ENCODE results near the gene CSAG1.
"Not testable (repeated sequence)": the region's sequence is repeated elsewhere in the genome, so short reads cannot be mapped to it uniquely, and the experiment has no call there.

CSAG1 gene

DNA sequence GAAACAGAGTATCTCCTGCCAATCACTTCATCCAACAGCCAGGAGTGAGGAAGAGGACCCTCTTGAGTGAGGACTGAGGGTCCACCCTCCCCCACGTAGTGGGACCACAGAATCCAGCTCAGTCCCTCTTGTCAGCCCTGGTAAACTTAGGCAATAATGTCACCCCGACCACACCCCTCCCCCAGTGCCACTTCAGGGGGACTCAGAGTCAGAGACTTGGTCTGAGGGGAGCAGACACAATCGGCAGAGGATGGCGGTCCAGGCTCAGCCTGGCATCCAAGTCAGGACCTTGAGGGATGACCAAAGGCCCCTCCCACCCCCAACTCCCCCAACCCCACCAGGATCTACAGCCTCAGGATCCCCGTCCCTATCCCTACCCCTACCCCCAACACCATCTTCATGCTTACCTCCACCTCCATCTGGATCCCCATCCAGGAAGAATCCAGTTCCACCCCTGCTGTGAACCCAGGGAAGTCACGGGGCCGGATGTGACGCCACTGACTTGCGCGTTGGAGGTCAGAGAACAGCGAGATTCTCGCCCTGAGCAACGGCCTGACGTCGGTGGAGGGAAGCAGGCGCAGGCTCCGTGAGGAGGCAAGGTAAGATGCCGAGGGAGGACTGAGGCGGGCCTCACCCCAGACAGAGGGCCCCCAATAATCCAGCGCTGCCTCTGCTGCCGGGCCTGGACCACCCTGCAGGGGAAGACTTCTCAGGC, at the start of gene CSAG1, which contains the start of gene MAGEA12:
Gene CSAG1 (minus strand): TSS at position 461 of the 715 bp plus-strand sequence. CDS start 1,261 bp downstream, outside the sequence.
Gene MAGEA12 (plus strand): TSS at position 497 of the 715 bp plus-strand sequence. CDS start 2,405 bp downstream, outside the sequence.
- no peak for DNase-seq

DNA sequence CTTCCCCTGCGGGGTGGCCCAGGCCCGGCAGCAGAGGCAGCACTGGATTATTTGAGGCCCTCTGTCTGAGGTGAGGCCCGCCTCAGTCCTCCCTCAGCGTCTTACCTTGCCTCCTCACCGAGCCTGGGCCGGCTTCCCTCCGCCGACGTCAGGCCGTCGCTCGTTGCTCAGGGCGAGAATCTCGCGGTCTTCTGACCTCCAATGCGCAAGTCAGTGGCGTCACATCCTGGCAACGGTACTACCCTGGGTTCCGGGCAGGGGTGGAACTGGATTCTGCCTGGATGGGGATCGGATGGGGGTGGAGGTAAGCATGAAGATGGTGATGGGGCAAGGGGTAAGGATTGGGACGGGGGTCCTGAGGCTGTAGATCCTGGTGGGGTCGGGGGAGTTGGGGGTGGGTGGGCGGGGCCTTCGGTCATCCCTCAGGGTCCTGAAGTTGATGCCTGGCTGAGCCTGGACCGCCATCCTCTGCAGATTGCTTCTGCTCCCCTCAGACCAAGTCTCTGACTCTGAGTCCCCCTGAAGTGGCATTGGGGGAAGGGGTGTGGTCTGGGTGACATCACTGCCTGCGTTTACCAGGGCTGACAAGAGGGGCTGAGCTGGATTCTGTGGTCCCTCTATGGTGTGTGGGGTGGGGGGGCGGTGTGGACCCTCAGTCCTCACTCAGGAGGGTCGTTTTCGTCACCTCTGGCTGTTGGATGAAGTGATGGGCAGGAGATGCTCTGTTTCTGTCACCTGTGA, 36.2 kb upstream of the CSAG1 start, which contains the start of gene MAGEA6:
Gene MAGEA6 (minus strand): TSS at position 141 of the 741 bp plus-strand sequence. CDS start 2,039 bp downstream, outside the sequence.
- DNase-seq = not testable (repeated sequence)

- DNase-seq = not testable (repeated sequence)
These were observed 33.0 kb upstream of the CSAG1 start for GRCh38 chrX:152766562-152766961.

DNA sequence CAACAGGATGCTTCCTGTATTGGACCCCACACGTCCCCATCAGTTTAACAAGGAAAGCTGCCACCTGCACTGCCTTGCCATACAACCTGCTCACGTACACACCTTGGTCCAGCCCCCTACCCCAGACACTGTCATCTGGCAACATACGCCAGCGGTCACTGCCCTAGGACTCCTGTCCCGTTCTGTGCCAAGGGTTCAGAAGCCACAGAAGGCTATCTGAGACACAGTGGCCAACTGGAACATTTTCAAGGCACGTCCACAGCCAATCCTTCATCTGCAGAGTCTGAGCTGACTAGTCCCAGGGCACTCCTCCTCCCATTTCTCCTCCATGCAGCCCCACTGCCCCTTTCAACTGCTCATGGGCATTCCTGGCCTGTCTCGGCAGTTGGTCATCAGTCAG, 28.1 kb upstream of the CSAG1 start:
- DNase-seq = not testable (repeated sequence)

GRCh38 chrX:152759544-152759943, 26.0 kb upstream of the CSAG1 start:
- not testable (repeated sequence) for DNase-seq

DNA sequence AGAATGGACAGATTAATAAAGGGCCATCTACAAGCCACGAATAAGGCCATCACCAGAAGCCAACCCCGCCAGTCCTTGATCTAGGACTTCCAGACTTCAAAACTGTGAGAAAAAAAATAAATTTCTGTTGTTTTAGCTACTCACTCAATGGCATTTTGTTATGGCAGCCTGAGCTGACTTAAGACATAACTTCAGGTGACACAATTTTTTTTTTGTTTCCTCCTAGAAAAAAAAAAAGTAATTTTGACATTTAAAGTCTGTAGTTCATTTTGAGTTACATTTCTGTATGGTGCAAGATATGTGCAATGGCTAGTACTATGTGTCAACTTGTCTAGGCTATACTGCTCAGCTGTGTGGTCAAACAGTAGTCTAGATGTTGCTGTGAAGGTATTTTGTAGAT, 25.4 kb upstream of the CSAG1 start, which contains the start of gene CSAG3:
Gene CSAG3 (plus strand): TSS at position 301 of the 400 bp plus-strand sequence.
- not testable (repeated sequence) for DNase-seq

- not testable (repeated sequence) for DNase-seq
These were observed 21.4 kb upstream of the CSAG1 start for GRCh38 chrX:152754871-152755270.

- not testable (repeated sequence) for DNase-seq
These were observed 20.4 kb upstream of the CSAG1 start, which contains the start of gene MAGEA2 for GRCh38 chrX:152753686-152754650. TSS of gene MAGEA2 (minus strand) at chrX:152753842. CDS start at chrX:152751363, 2,479 bp downstream.

DNA sequence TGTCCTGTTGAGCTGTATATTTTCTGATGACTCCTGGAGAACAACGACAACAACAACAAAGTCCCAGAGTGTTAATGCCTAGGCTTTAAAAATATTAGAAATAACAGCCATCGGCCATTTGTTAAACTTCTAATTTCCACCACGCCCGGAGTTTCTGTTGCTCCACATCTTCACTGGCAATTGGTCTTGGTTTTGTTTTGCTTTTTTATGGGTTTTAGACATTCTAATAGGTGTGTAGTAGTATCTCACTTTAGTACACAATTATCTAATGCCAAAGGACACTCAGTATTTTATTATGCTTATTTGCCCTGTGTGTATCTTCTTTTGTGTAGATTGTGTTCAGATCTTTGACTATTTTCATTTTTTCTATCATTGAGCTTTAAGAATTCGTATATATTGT, 5.0 kb upstream of the CSAG1 start:
- no peak for DNase-seq

DNA sequence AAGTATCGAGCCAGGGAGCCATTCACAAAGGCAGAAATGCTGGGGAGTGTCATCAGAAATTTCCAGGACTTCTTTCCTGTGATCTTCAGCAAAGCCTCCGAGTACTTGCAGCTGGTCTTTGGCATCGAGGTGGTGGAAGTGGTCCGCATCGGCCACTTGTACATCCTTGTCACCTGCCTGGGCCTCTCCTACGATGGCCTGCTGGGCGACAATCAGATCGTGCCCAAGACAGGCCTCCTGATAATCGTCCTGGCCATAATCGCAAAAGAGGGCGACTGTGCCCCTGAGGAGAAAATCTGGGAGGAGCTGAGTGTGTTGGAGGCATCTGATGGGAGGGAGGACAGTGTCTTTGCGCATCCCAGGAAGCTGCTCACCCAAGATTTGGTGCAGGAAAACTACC, 3.0 kb upstream of the CSAG1 start:
- DNase-seq = not testable (repeated sequence)

DNA sequence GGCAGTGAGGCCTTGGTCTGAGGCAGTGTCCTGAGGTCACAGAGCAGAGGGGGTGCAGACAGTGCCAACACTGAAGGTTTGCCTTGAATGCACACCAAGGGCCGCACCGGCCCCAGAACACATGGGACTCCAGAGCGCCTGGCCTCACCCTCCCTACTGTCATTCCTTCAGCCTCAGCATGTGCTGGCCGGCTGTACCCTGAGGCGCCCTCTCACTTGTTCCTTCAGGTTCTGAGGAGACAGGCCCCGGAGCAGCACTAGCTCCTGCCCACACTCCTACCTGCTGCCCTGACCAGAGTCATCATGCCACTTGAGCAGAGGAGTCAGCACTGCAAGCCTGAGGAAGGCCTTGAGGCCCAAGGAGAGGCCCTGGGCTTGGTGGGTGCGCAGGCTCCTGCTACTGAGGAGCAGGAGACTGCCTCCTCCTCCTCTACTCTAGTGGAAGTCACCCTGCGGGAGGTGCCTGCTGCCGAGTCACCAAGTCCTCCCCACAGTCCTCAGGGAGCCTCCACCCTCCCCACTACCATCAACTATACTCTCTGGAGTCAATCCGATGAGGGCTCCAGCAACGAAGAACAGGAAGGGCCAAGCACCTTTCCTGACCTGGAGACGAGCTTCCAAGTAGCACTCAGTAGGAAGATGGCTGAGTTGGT, 2.5 kb upstream of the CSAG1 start:
- DNase-seq = no peak

- no peak for DNase-seq
These were observed 1.6 kb upstream of the CSAG1 start for GRCh38 chrX:152735101-152735500.

DNA sequence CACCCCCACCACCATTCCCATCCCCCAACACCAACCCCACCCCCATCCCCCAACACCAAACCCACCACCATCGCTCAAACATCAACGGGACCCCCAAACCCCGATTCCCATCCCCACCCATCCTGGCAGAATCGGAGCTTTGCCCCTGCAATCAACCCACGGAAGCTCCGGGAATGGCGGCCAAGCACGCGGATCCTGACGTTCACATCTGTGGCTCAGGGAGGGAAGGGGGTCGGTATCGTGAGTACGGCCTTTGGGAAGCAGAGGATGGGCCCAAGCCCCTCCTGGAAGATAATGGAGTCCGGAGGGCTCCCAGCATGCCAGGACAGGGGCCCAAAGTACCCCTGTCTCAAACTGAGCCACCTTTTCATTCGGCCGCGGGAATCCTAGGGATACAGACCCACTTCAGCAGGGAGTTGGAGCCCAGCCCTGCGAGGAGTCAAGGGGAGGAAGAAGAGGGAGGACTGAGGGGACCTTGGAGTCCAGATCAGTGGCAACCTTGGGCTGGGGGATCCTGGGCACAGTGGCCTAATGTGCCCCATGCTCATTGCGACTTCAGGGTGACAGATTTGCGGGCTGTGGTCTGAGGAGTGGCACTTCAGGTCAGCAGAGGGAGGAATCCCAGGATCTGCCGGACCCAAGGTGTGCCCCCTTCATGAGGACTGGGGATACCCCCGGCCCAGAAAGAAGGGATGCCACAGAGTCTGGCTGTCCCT, 780 bp upstream of the CSAG1 start:
- DNase-seq = not testable (repeated sequence)

GRCh38 chrX:152725409-152725808, 8.1 kb downstream of the CSAG1 start:
- DNase-seq = no peak

DNA sequence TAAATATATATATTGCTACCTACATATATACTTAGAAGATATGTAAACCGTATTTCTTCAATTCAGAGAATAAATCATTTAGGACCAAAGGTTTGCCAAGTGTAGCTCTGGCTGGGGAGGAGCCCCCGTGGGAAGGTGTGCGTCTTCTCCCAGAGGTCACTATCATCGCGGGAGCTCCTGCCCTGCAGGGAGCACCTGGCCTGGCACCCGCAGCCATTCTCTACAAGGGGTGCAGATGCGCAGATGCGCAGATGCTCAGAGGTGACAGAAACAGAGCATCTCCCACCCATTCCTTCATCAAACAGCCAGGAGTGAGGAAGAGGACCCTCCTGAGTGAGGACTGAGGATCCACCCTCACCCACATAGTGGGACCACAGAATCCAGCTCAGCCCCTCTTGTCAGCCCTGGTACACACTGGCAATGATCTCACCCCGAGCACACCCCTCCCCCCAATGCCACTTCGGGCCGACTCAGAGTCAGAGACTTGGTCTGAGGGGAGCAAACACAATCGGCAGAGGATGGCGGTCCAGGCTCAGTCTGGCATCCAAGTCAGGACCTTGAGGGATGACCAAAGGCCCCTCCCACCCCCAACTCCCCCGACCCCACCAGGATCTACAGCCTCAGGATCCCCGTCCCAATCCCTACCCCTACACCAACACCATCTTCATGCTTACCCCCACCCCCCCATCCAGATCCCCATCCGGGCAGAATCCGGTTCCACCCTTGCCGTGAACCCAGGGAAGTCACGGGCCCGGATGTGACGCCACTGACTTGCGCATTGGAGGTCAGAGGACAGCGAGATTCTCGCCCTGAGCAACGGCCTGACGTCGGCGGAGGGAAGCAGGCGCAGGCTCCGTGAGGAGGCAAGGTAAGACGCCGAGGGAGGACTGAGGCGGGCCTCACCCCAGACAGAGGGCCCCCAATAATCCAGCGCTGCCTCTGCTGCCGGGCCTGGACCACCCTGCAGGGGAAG, 19.4 kb downstream of the CSAG1 start, which contains the start of gene MAGEA2B:
Gene MAGEA2B (plus strand): TSS at position 814 of the 973 bp plus-strand sequence. CDS start 2,479 bp downstream, outside the sequence.
- not testable (repeated sequence) for DNase-seq

DNA sequence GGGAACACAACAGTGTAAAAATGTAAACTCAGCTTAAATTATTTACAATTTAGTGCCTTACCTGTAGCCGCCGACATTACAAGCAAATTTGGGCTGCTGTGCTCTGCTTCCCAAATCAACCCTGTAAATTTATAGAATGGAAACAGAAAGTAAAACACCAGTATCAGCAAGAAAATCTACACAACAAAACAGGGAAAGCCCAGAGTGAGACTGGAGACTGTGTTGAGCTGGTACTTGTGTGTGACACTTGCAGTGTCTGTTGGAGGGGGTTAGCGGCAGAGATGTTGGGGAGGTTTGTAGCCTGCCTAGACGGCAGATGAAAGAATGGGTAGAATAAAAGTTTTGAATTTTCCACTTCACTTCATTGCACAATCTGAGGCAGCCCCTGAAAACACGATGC, 20.3 kb downstream of the CSAG1 start:
- not testable (repeated sequence) for DNase-seq

GRCh38 chrX:152709173-152709572, 24.3 kb downstream of the CSAG1 start, which contains the start of gene CSAG2:
TSS of gene CSAG2 (minus strand) at chrX:152709273. CDS start at chrX:152709112, 161 bp downstream.
- DNase-seq = not testable (repeated sequence)

GRCh38 chrX:152706500-152706899, 27.0 kb downstream of the CSAG1 start:
- DNase-seq = not testable (repeated sequence)

- not testable (repeated sequence) for DNase-seq
These were observed 33.1 kb downstream of the CSAG1 start for GRCh38 chrX:152700390-152700789.
